HEK293 (cell line): Measurements from ENCODE around the gene DNAH11.

Experiments used
- CTCF ChIA-PET: fragments of 350-600 bp; formaldehyde crosslinking; extraction: SDS; loops from one replicate; lab custom pipeline; 2021; ENCODE audit warnings: antibody characterized with exemption; lab: Yijun Ruan, JAX
- POLR2A ChIA-PET: fragments of 300-600 bp; formaldehyde crosslinking; extraction: SDS; loops from one replicate; lab custom pipeline; 2020; ENCODE audit warnings: antibody characterized with exemption, inconsistent platforms; lab: Yijun Ruan, JAX
- H3K27ac ChIP-seq: fragments of 200-500 bp; sonication (Bioruptor generic); 2 replicates; pipeline ENCODE4 v1.5.1; 2014; ENCODE audit warnings: low read depth, low read length, control low read depth, inconsistent platforms; ENCODE audit errors: extremely low read depth
- H3K36me3 ChIP-seq, 2 experiments: fragments of 200-500 bp in 1 of 2; sonication (Bioruptor generic) in 1 of 2; 1 replicate in 1 of 2; 2 replicates in 1 of 2; pipeline ENCODE4 v1.5.1; 2014 to 2017; ENCODE audit warnings: inconsistent platforms in 2 of 2, low read length in 2 of 2; ENCODE audit not compliant: control insufficient read depth in 2 of 2, insufficient read depth in 1 of 2
- H3K4me1 ChIP-seq: fragments of 200-500 bp; sonication (Bioruptor generic); 2 replicates; pipeline ENCODE4 v1.5.1; 2014; ENCODE audit warnings: mild to moderate bottlenecking, low read length, inconsistent platforms; ENCODE audit not compliant: control insufficient read depth, insufficient read depth
- H3K4me3 ChIP-seq: 2 replicates; pipeline ENCODE4 v1.5.1; 2011; ENCODE audit warnings: low read depth, mild to moderate bottlenecking, control low read depth, low read length, moderate library complexity
- H3K9me3 ChIP-seq: fragments of 200-500 bp; sonication (Bioruptor generic); 2 replicates; pipeline ENCODE4 v1.5.1; 2014; ENCODE audit warnings: low read depth, low read length, inconsistent platforms; ENCODE audit not compliant: control insufficient read depth, insufficient read depth
- GLI2 ChIP-seq: fragments of 450-650 bp; formaldehyde crosslinking; IDR thresholded peaks from 2 replicates; pipeline ENCODE4; 2017; ENCODE audit warnings: missing biosample characterization, missing genetic modification characterization, low read depth, borderline replicate concordance
- MEIS1 ChIP-seq: sonication (generic); formaldehyde crosslinking; IDR thresholded peaks from 2 replicates; pipeline ENCODE4 v1.8.1; 2022; ENCODE audit warnings: missing genetic modification reagents, mild to moderate bottlenecking, borderline replicate concordance
- PRDM10 ChIP-seq: fragments of 450-650 bp; formaldehyde crosslinking; IDR thresholded peaks from 2 replicates; pipeline ENCODE4 v1.5.1; 2016; ENCODE audit warnings: missing biosample characterization, missing genetic modification characterization
- SCRT2 ChIP-seq: fragments of 450-650 bp; formaldehyde crosslinking; IDR thresholded peaks from 2 replicates; pipeline ENCODE4 v1.5.1; 2016; ENCODE audit warnings: missing biosample characterization, missing genetic modification characterization
- TCF7L2 ChIP-seq: IDR thresholded peaks from 2 replicates; pipeline ENCODE4 v1.6.1; 2011; ENCODE audit warnings: low read depth, mild to moderate bottlenecking, inconsistent platforms, low read length, moderate library complexity, borderline replicate concordance
- TRIM28 ChIP-seq: IDR thresholded peaks from 2 replicates; pipeline ENCODE4 v1.6.1; 2011; ENCODE audit warnings: low read length, control low read depth, borderline replicate concordance
- TSHZ1 ChIP-seq: fragments of 450-650 bp; formaldehyde crosslinking; IDR thresholded peaks from 2 replicates; pipeline ENCODE4 v1.5.1; 2016; ENCODE audit warnings: missing biosample characterization, missing genetic modification characterization, borderline replicate concordance
- ZBTB17 ChIP-seq: fragments of 450-650 bp; formaldehyde crosslinking; IDR thresholded peaks from 2 replicates; pipeline ENCODE4 v1.5.1; 2016; ENCODE audit warnings: missing biosample characterization, missing genetic modification characterization
- ZNF157 ChIP-seq: fragments of 450-650 bp; formaldehyde crosslinking; IDR thresholded peaks from 2 replicates; pipeline ENCODE4 v1.5.1; 2016; ENCODE audit warnings: missing biosample characterization, missing genetic modification characterization
- ZNF239 ChIP-seq: fragments of 450-650 bp; formaldehyde crosslinking; IDR thresholded peaks from 2 replicates; pipeline ENCODE4 v1.5.1; 2016; ENCODE audit warnings: missing biosample characterization, missing genetic modification characterization
- ZNF341 ChIP-seq: fragments of 450-650 bp; formaldehyde crosslinking; IDR thresholded peaks from 2 replicates; pipeline ENCODE4; 2016; ENCODE audit warnings: low read depth, missing biosample characterization, missing genetic modification characterization
- ZNF366 ChIP-seq: fragments of 450-650 bp; formaldehyde crosslinking; conservative IDR thresholded peaks from 2 replicates; pipeline ENCODE4 v1.5.1; 2016; ENCODE audit warnings: missing biosample characterization, missing genetic modification characterization
- ZNF513 ChIP-seq: fragments of 450-650 bp; IDR thresholded peaks from 2 replicates; pipeline ENCODE4 v1.5.1; 2018; ENCODE audit warnings: missing biosample characterization, missing genetic modification characterization
- ZNF530 ChIP-seq: fragments of 450-650 bp; formaldehyde crosslinking; IDR thresholded peaks from 2 replicates; pipeline ENCODE4 v1.5.1; 2016; ENCODE audit warnings: low read depth, missing biosample characterization, missing genetic modification characterization
- ZNF580 ChIP-seq: fragments of 450-650 bp; formaldehyde crosslinking; IDR thresholded peaks from 2 replicates; pipeline ENCODE4 v1.5.1; 2016; ENCODE audit warnings: missing biosample characterization, missing genetic modification characterization
- ZNF664 ChIP-seq: fragments of 450-650 bp; formaldehyde crosslinking; IDR thresholded peaks from 2 replicates; pipeline ENCODE4 v1.5.1; 2016; ENCODE audit warnings: missing biosample characterization, missing genetic modification characterization
- ZNF747 ChIP-seq: fragments of 450-650 bp; formaldehyde crosslinking; IDR thresholded peaks from 2 replicates; pipeline ENCODE4 v1.5.1; 2016; ENCODE audit warnings: missing biosample characterization, missing genetic modification characterization

Gene DNAH11

GRCh38 chr7:21948887-21949540 is 406.2 kb downstream of the DNAH11 start:
- Histone ChIP-seq H3K4me1 (peaks cover 25% of the 10 kb centered on the region), H3K9me3 (no peaks in the 10 kb centered on the region), H3K36me3 (no peaks in the 10 kb centered on the region), H3K27ac (peak overlapping the region; percentile 42; the same call in 1 of the 2 replicates), H3K4me3 (no peak overlapping the region)
- ChIA-PET POLR2A (interaction anchor here (1.0 kb wide), 1 partner anchor 25 kb away, joined by 4 read pairs; no protein-coding TSS in a partner anchor), CTCF (interaction anchor here (0.6 to 1.1 kb wide), 3 partner anchors 199 to 1172 kb away, joined by 3 read pairs; no protein-coding TSS in a partner anchor)
- no peak for TF ChIP-seq ZNF664 (tag by site-specific recombination)
- no peak for TF ChIP-seq ZNF530 (tag by site-specific recombination)
- TF ChIP-seq TRIM28, result peak; percentile 93
- no peak for TF ChIP-seq ZNF239
- TF ChIP-seq ZNF366 (tag by site-specific recombination), result no peak
- TF ChIP-seq GLI2 (tag by site-specific recombination), result no peak
- peak; percentile 35; the same call in 1 of the 2 replicates for TF ChIP-seq TCF7L2
- no peak for TF ChIP-seq ZNF513
- TF ChIP-seq ZNF747, result no peak
- no peak for TF ChIP-seq ZNF341 (tag by site-specific recombination)
- no peak for TF ChIP-seq TSHZ1
- peak; percentile 58; the same call in 1 of the 2 replicates for TF ChIP-seq ZBTB17 (tag by site-specific recombination)
- TF ChIP-seq ZNF157 (tag by site-specific recombination), result no peak
- no peak for TF ChIP-seq ZNF580 (tag by site-specific recombination)
- peak; percentile 28; the same call in 1 of the 2 replicates for TF ChIP-seq SCRT2 (tag by site-specific recombination)
- TF ChIP-seq PRDM10 (tag by site-specific recombination), result no peak
- no peak for TF ChIP-seq MEIS1 (CRISPR knock-in tag)
